ENCODE measurements around the gene COL12A1.

GRCh38 chr6:75077701-75078100, 128.2 kb downstream of the COL12A1 start:
- TF ChIP-seq CTCF (IDR thresholded peaks at IDR 0.05) = no peak
- no peak for TF ChIP-seq EZH2 (IDR thresholded peaks at IDR 0.05; ENCODE audit: borderline replicate concordance, insufficient read depth, low read depth, low read length, poor library complexity, severe bottlenecking)

Measured in B cell (primary cell).